ENCODE results near the gene SCG2. TPM values are rescaled to one million over a fixed set of nuclear protein-coding genes. Genes with fewer than 3 reads are reported as not detected.

Gene SCG2
- total RNA-seq, 2 experiments from 2014 or later: 0.06 TPM; not detected in 1

GRCh38 chr2:223643309-223643708 lies 41.1 kb upstream of the SCG2 start:
- ChIA-PET CTCF (ENCODE audit: unreplicated experiment) (no interaction called here), POLR2A (no interaction called here)
- H3K4me2 ChIP-seq (ENCODE audit: low read length): no peak overlapping the region
- no peaks in the 10 kb centered on the region for H3K36me3 ChIP-seq (ENCODE audit: insufficient read depth, low read length)
- no peak for DNase-seq (ENCODE audit: low spot score)
- H4K20me1 ChIP-seq (ENCODE audit: insufficient read depth, low read length): no peaks in the 10 kb centered on the region
- TF ChIP-seq CTCF (conservative IDR thresholded peaks at IDR 0.05; ENCODE audit: low read length) (no peak), EZH2phosphoT487 (IDR thresholded peaks at IDR 0.05; ENCODE audit: borderline replicate concordance, low read depth, low read length) (no peak)
- BruUV-seq (replicated peaks): no TSS peak
- no peak overlapping the region for H2AFZ ChIP-seq (ENCODE audit: low read length)
- H3K79me2 ChIP-seq (ENCODE audit: insufficient read depth, low read depth, low read length): no peaks in the 10 kb centered on the region
- H3K9me3 ChIP-seq (ENCODE audit: low read length): no peaks in the 10 kb centered on the region
- intact Hi-C loops (cut with micrococcal nuclease; ENCODE audit: unreplicated experiment): no loop called here
- no peak overlapping the region for H3K27ac ChIP-seq (ENCODE audit: low read depth, low read length, poor library complexity, severe bottlenecking)
- no peaks in the 10 kb centered on the region for H3K9me2 ChIP-seq (ENCODE audit: insufficient read depth, low read length)
- no peaks in the 10 kb centered on the region for H3K4me1 ChIP-seq (ENCODE audit: insufficient read depth, low read length, poor library complexity, severe bottlenecking)
- no peak overlapping the region for H3K4me3 ChIP-seq (ENCODE audit: low read depth, low read length, poor library complexity, severe bottlenecking)

- no peak overlapping the region for H3K27ac ChIP-seq (ENCODE audit: low read depth, low read length, poor library complexity, severe bottlenecking)
- intact Hi-C loops (cut with micrococcal nuclease; ENCODE audit: unreplicated experiment): no loop called here
- no peaks in the 10 kb centered on the region for H3K36me3 ChIP-seq (ENCODE audit: insufficient read depth, low read length)
- no peaks in the 10 kb centered on the region for H3K79me2 ChIP-seq (ENCODE audit: insufficient read depth, low read depth, low read length)
- POLR2A ChIA-PET: interaction anchor here (0.7 kb wide), 1 partner anchor 91 kb away, joined by 3 read pairs; no protein-coding TSS in a partner anchor
- BruUV-seq (replicated peaks): no TSS peak
- CTCF ChIA-PET (ENCODE audit: unreplicated experiment): no interaction called here
- H2AFZ ChIP-seq (ENCODE audit: low read length): no peak overlapping the region
- no peaks in the 10 kb centered on the region for H4K20me1 ChIP-seq (ENCODE audit: insufficient read depth, low read length)
- H3K9me2 ChIP-seq (ENCODE audit: insufficient read depth, low read length): no peaks in the 10 kb centered on the region
- DNase-seq (ENCODE audit: low spot score): no peak
- no peak overlapping the region for H3K4me2 ChIP-seq (ENCODE audit: low read length)
- H3K4me3 ChIP-seq (ENCODE audit: low read depth, low read length, poor library complexity, severe bottlenecking): no peak overlapping the region
- no peaks in the 10 kb centered on the region for H3K9me3 ChIP-seq (ENCODE audit: low read length)
- TF ChIP-seq CTCF (conservative IDR thresholded peaks at IDR 0.05; ENCODE audit: low read length): no peak
- TF ChIP-seq EZH2phosphoT487 (IDR thresholded peaks at IDR 0.05; ENCODE audit: borderline replicate concordance, low read depth, low read length): no peak
- no peaks in the 10 kb centered on the region for H3K4me1 ChIP-seq (ENCODE audit: insufficient read depth, low read length, poor library complexity, severe bottlenecking)
Measured at GRCh38 chr2:223642506-223642905, 40.3 kb upstream of the SCG2 start.

- ChIA-PET POLR2A (interaction anchor here (0.5 kb wide), 1 partner anchor 24 kb away, joined by 6 read pairs; no protein-coding TSS in a partner anchor), CTCF (ENCODE audit: unreplicated experiment) (no interaction called here)
- no peaks in the 10 kb centered on the region for H3K79me2 ChIP-seq (ENCODE audit: insufficient read depth, low read depth, low read length)
- no peaks in the 10 kb centered on the region for H4K20me1 ChIP-seq (ENCODE audit: insufficient read depth, low read length)
- no TSS peak for BruUV-seq (replicated peaks)
- intact Hi-C loops (cut with micrococcal nuclease; ENCODE audit: unreplicated experiment): no loop called here
- no peak for DNase-seq (ENCODE audit: low spot score)
- TF ChIP-seq CTCF (conservative IDR thresholded peaks at IDR 0.05; ENCODE audit: low read length): no peak
- TF ChIP-seq EZH2phosphoT487 (IDR thresholded peaks at IDR 0.05; ENCODE audit: borderline replicate concordance, low read depth, low read length): no peak
- no peak overlapping the region for H3K27ac ChIP-seq (ENCODE audit: low read depth, low read length, poor library complexity, severe bottlenecking)
- H2AFZ ChIP-seq (ENCODE audit: low read length): no peak overlapping the region
- H3K36me3 ChIP-seq (ENCODE audit: insufficient read depth, low read length): no peaks in the 10 kb centered on the region
- no peaks in the 10 kb centered on the region for H3K9me2 ChIP-seq (ENCODE audit: insufficient read depth, low read length)
- H3K4me3 ChIP-seq (ENCODE audit: low read depth, low read length, poor library complexity, severe bottlenecking): no peak overlapping the region
- no peak overlapping the region for H3K4me2 ChIP-seq (ENCODE audit: low read length)
- H3K4me1 ChIP-seq (ENCODE audit: insufficient read depth, low read length, poor library complexity, severe bottlenecking): no peaks in the 10 kb centered on the region
- no peaks in the 10 kb centered on the region for H3K9me3 ChIP-seq (ENCODE audit: low read length)
Measured at GRCh38 chr2:223641082-223641481, 38.9 kb upstream of the SCG2 start.

All from OCI-LY7 (cell line).